C1 segment of cervical spinal cord (tissue), 14 donors: Measurements from ENCODE around the gene ERICH6B.

ENCODE experiments used
- DNase-seq, 14 donors: peaks; one replicate each; lab custom pipeline; 2025; lab: John Stamatoyannopoulos, UW

The ERICH6B gene

DNA sequence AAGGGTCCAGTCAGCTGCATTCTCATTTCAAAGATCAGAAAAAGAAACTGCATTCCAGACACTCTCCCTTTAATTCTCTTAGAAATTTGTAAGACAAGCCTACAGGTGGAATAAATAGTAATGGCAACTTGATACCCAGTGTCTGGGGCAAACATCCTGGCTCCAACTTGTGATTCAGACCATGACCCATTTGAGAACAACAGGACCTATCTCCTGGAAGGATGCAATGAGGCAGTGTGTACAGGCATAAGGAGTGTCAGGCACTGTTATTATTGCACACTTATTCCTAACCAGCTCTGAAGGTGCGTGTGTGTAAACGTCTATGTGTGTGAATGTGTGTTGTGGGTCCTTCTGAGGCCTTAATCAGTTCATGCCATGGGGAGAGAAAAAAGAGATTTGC is 13.9 kb downstream of the ERICH6B start:
- DNase-seq, result no peak

DNA sequence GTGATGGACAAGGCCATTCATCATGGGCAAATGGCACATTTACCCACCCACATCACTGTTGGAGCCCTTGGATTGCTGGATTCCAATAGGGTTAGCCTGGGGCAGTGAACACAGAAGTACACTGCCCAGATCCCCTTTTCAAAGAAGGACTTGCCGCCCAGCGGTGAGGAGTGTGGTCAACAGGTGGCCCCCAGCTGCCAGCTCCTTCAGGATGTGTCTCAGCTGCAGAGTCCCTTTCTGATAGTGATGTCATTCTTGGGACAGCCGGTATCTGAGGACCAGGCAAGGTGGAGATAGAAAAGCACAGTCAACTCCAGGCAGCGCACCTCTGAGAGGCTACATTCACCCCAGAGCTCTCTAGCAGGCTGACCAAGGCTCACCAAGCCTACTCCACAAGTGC is 16.9 kb downstream of the ERICH6B start:
- no peak for DNase-seq

DNA sequence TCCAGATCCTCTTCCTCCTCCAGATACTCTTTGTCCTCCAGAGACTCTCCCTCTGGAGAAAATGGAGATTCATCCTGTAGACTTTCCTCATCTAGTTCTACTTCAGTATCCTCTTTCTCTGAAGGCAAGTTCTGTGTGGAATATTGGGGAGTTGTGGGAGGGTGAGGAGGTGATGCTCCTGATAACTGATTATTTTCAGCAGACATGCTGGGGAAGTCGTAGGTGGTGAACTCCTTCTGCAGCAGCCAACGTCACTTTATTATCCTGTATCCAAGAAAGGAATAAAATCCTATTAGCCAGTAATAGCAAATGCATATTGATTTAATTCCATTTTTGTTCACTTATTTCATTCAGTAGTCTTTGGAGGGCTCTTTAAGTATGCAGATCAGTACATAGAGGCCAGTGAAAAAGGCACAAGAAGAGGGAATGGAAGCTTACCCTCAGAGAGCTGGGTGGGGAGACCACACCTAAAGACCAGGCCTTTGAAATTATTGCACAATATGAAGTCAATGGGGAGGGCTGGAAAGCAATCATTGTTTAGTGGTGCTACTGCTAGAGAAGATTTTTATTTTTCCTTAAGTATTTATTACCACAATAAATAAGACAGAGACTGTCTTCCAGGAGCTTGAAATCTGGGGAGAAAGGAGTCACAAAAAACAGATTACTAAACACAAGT is 18.6 kb downstream of the ERICH6B start:
- no peak for DNase-seq

DNA sequence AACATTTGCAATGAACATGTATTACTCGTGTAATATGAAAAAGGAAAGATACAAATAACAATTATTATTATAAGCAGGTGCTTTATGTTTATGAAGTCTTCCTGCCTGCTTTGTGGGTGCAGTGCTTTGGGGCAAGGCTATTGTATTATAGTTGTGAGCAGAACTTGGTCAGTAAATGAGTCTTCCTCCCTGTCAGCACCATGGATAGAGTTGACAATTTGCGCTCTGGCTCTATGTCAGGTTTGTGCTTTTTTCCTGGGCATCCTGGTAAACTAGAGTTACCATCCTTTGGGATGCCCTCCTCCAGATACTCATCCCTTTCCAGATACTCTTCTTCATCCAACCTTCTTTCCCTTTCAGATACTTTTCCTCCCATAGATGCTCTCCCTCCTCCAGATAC is 19.6 kb downstream of the ERICH6B start:
- DNase-seq, result no peak

DNA sequence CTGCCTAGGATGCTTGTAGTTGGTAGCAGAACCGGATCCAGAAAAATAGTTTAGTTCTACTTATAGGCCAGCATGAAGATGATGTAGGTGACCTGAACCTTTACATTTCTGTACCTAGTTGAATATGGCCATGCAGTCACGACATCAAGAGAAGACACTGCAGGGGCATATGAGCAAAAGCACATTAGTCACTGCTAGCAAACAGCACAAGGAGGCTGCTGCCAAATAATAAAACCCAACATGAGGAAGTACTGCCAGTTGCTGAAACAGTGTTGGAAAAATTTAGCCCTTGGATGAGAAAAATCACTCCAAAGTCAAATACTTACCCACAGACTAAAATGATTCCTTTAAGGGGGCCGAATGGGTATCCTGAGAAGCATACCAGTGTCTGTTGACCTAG is 20.8 kb downstream of the ERICH6B start:
- DNase-seq, result no peak

DNA sequence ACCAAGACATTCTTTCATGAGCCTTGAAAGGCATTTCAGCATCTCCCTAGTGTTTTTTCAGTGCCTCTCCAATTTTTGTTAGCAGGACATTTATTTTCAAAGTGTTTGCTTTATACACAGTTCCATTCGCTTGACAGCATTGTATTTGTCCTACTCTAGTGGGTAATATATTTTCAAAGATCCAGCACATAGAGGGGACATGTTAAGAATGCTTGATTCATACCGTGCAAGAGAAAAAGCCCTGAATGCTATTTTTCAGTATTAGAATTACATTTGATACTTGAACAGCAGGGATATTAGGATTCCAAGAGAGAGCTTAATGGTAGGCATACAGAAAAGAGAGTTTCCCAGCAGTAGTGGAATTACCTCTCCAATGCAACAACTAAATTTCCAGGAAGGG is 21.3 kb downstream of the ERICH6B start:
- no peak for DNase-seq

DNA sequence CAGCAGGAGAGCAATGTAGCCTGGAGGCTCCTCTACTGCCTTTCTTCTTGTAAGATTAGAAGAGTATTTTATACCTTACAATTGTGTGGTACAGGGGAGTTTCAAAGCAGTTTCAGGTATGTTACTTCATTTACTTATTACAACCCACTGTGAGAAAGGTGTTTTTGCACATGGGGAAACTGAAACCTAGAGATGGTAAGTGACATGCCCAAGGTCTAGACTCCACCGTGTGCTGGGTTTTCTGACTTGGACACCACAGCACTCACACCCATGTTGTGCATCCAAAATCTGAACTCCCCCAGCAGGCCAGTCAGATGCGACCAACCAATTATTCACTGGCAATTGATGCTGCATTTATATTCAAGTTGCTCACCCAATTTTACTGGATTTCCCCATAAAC is 22.8 kb downstream of the ERICH6B start:
- no peak for DNase-seq

DNA sequence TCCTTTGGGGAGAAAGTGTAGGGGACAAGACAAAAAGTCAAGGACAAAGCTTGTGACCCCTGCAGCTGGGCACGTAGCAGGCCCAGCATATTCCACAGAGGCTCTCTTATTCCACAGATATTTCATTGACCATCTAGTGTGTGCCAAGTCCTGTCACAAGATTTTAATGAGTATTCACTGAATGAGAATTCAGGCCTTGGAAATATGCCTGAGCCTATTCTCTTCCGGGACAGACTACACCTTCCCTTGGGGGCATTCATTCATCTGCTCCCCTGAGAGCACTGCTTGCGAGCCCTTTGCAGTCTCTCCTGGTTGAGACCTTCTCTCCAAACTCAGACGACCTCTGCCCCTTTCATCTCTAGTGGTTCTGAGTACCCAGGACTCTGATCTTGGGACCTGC is 25.5 kb downstream of the ERICH6B start:
- no peak for DNase-seq

DNA sequence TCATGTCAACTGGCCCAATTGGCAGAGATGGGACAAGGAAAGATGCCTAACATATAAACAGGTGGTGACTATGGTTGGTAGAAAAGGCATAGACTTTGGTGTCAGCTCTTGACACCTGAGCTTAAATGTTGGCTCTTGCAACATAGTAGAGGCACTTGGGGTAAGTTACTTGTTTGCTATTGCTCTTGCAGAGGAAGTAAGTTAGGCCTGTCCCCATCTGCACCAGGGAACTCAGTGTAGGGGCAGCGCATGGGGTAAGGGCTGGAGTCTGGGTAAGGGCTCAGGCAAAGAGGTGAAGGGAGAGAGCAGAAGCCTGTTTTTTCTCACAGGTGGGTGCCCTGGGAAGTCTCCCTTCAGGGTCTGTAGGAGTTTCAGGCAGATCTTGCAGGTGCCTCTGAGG is 27.6 kb downstream of the ERICH6B start:
- DNase-seq, result no peak

DNA sequence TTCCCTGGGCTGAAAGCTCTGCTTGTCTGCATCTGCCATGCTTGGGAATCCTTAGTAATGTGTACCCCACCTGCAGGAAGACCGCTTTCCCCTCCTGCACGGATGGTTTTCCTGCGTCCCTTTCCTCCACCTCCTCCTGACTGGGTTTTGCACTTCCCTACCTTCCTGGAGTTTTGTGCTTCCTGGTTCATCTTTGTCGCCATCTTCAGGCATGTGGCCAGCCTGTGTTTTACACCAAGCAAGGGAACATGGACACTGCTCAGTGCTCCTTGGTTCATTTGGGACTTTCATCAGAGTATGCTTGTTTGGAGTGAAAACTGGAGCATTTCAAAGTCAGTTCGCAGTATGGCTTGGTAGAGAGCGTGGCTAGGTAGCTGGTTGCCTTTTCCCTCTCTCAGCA is 30.7 kb downstream of the ERICH6B start:
- no peak for DNase-seq

DNA sequence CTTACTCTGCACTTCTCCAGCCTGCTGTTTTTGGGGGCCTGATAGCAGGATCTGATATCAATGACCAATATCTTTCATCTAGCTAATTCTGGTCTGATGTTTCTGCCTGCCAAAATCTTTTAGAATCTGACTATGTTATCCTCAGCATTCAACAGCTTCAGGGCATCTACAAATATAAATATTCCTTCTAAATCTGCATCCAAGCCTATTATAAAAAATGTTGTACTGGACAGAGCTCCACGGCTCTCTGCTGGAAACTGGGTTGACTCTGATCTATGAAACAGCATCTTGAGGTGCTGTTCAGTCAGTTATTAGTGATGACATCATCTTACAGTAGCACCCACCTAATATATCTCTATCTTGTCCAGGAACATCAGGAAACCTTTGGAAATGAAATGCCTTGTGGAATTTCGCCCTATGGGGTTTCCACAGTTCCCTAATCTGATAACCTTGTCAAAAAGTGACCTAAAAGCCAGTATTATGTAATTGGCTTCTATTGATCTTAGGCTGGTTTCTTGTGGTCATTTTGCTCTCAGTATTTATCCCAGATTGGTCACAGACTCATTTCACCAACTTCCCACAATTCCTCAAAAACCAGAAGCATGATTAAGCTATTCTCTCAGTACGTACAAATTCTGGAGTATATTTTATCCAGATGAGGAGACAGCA is 33.0 kb downstream of the ERICH6B start:
- no peak for DNase-seq

DNA sequence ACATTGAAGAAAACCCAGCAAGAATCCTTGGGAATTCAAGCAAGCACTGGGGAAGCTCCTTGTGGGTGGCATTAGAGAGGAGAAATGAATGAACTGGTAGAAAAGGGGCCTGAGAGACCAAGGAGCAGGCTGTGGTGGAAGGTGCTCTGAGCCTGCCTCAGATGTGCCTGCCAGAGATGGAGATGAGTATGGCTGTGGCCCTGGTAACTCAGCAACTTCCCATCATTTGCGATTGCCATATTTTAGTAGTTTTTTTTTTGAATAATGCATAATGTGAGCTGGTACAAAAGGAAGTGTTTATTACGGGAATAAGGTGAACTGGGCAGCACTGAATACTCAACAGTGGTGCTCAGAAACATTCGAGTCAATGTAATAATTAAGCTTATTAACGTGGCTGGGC is 39.1 kb downstream of the ERICH6B start:
- DNase-seq, result no peak

DNA sequence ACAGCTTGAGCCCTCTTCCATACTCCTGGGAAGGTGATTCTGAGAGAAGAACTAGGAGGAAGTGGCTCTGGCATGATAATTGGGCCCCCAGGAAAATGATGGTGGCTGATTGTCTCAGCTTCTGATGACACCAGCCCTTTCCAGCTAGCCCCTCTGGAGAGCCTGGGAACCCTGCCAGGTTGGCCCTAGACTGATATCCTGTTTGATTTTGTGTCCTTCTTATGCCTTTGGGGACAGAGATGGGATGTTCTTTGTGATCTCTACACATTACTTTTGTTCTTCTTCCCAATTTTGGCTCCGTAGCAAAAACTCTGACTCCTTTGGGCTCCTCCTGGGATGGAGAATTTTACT is 39.7 kb downstream of the ERICH6B start:
- no peak for DNase-seq

DNA sequence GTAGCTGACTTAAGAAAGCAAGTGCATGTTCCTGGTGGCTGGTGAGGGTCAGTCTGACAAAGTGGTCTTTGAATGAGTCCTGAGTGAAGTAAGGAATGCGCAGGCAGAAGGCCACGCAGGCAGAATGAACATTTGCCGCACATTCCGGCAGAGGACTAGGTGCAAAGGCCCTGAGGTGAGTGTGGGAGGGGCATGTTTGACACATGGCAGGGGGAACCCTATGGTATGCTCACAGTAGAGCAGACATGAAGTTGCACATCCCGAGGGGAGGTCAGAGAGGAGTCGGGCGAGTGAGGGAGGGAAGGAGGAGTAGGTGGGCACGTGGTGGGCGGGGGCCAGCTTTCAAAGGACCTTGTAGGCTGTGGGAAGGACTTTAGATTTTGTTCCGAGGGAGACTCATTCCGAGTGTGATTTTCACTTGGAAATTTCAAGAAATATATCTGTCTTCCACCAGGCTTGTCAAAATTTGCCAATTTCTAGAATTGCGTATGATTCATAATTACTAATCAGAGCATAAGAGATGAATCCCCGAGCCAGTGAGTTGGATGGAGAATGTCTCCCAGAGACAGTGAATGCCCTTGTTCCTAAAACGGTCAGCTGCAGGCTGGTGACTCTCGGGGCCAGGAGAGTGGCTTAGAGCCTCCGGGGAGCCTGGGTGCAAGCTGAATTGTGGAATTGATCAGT is 40.3 kb downstream of the ERICH6B start:
- no peak for DNase-seq

DNA sequence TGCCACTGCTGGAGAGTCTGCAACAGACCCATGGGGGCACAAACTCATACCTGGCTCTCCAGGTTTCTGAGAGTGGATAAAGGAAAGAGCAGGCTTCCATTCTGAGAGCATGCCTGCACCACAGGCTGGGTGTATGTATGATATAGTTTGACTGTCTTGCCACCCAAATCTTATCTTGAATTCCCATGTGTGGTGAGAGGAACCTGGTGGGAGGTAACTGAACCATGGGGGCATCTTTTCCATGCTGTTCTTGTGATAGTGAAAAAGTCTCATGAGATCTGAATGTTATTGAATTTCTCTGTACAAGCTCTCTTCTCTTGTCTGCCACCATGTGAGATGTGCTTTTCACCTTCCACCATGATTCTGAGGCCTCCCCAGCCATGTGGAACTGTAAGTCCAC is 50.2 kb downstream of the ERICH6B start:
- no peak for DNase-seq

DNA sequence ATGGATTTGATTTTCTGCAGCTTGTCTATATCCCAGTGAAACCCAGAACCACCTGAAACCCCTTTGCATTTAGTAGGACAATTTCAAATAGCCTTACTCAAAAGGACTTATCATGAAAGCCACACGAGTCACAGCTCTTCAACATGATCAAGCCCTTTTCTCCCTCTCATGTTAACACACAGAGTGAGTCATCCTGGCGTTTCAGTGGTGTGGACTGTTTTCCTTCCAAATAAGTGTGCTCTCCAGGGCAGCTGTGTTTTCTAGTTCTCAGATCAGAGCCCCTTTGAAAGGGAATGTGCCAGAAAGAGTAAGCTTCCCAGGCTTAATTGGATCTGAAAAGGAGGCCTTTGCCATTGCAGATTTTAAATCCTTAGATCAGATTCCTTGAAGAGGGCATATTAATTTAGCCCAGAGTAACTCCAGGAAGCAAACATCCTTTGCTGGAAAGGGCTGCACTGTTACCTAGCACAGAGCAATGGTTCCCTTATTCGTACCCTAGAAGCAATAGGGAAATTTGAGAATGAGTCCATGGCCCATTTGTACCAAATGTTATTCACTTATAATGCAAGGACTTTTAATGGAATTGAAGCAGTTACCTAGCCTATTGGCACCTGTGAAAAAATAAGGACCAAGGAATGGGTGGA is 51.3 kb downstream of the ERICH6B start:
- no peak for DNase-seq

DNA sequence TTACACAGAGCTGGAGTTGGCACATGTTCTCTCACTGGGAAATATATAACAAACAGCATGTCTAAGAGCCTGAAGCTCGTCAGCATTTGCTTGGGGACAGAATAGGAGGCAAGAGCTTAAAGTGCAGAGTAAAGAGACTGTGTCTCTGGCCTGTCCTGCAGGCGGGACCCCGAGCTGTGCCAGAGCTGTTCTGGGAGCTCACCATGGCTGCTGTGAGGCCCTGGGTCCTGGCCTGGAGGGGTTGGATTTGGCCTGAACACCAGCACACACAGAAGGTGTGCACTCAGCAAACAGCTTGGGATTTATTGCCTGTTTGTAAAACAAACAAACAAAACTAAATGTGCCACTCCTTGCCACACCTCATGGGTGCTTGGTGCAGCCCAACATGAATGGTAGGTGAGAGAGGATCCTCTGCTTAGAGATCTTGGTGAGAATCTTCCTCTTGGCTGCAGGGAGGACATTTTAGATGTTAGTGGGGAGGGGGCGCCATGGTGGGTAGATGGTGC is 60.9 kb downstream of the ERICH6B start:
- no peak for DNase-seq

DNA sequence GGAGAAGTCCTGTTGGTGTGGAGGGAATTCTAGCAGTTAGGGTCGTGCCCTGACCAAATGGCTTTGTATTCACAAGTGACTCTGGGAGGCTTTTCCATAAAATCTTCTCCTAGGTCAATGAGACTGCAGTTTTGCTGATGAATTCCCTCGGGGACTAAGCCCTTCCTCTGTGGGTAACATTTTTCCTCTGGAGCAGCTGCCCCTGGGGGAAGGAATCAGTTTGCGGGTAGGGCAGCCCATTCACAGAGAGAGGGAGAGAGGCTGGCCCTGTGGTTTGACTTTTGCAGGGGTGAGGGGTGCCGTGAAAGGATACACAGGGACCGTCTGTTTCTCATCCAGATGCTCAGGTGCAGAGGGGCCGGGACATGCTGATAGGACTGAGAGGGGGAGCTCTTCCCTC is 67.3 kb downstream of the ERICH6B start:
- no peak for DNase-seq

DNA sequence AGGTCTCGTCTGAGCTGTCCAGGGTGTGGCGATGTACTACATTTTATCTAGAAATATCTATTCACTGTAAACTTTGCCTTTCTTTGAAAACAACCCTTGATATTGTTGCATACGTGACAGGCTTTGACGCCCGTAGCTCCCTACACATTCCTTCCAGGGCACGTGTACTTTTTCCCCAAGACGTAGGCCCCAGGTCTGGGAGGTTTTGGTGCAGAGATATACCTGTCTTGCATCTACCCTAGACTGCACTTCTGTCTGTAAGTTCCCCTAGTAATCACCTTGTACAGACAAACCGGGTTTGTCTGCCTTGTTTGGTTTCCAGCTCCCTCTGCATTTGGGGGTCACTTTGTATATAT is 69.2 kb downstream of the ERICH6B start:
- DNase-seq, result no peak

DNA sequence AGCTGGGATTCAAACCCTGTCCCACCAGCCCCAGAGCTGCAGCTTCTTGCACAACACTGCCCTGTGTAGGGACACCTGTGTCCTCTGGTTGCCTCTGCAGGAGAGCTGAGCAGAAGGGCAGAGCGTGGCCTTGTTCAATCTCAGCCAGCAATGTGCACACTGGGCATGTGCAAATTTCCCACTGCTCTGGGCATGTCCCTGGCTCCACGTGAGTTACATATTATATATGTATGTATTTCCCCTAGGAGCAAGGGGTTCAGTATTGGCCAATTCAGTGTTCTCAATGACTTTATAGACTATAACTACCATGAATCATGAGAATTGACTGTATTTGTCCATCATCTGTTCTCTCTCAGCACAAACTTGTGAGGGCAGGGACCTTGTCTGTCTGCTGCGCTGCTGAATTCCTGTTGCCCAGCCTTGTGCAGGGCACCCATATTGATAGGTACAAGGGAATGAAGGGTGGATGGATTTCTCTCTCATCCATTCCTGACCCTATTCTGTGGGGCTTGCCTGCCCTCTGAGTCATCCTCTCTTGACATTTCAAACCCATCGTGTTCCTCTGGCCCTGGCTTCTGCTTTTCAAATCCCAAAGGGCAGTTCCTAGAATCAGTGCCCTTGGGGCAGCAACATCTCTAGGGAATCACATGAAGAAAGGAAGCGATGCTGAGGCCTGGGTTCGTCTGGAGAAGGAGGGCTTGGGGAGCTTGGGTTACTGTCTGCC is 69.7 kb downstream of the ERICH6B start:
- no peak for DNase-seq

DNA sequence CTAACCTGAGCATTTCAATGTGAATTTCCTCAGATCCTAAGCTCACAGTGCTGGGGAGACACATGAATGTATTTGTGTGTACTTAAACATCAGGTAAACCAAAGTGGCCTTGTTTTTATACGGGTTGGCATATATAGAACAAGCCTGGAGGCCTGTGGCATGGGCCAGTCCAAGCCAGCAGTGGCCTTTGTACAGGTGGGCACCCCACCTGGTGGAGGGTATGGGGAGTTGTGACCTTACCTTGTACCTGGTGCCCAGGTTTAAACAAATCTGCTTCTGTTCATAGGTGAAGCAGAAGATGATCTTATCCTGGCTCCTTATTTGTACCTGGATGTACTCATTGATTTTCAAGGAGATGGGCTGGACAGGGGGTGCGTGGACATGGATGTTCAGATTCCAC is 71.0 kb downstream of the ERICH6B start:
- no peak for DNase-seq

DNA sequence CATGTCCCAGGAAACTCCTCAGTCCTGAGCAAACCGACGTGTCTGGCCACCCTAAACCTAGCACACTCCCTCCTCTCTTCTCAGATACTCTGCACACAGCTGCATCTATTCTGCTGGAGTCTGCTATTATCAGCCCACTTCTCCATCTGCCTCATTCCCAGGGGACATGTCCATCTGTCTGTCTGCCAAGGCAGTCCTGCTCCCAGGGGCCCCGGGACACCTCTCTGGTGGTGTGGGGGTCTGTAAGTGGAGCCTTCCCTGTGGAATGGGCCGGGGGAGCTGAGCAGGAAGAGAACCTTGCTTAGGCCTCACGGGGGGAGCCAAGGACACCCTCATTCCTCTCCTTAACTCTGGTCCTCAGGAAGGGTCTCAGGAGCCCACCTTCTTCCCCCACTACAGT is 72.7 kb downstream of the ERICH6B start:
- no peak for DNase-seq
